DOHH2 (cell line): ENCODE measurements around the gene PHLDB2.

Experiments
- H3F3A ChIP-seq: fragments of 200-600 bp; sonication (generic), shearing (Covaris generic); 2 replicates; pipeline ENCODE4 v1.6.0; 2016; ENCODE audit warnings: antibody characterized with exemption, mild to moderate bottlenecking; ENCODE audit not compliant: control insufficient read depth, insufficient read depth
- H3K27ac ChIP-seq: fragments of 200-600 bp; sonication (generic); 2 replicates; pipeline ENCODE4 v1.5.1; 2014; ENCODE audit warnings: low read depth, mild to moderate bottlenecking, low read length, moderate library complexity
- H3K27me3 ChIP-seq: fragments of 200-600 bp; sonication (generic); 2 replicates; pipeline ENCODE4 v1.6.1; 2014; ENCODE audit warnings: mild to moderate bottlenecking, low read length, mixed read lengths; ENCODE audit not compliant: control insufficient read depth
- H3K36me3 ChIP-seq: fragments of 200-600 bp; sonication (generic); 2 replicates; pipeline ENCODE4 v1.6.1; 2014; ENCODE audit warnings: mild to moderate bottlenecking, low read length, moderate library complexity, mixed read lengths; ENCODE audit not compliant: control insufficient read depth
- H3K4me1 ChIP-seq: fragments of 200-600 bp; sonication (generic); 2 replicates; pipeline ENCODE4 v1.6.1; 2014; ENCODE audit warnings: mild to moderate bottlenecking, low read length, mixed read lengths; ENCODE audit not compliant: control insufficient read depth
- H3K4me2 ChIP-seq: fragments of 200-600 bp; sonication (generic); 2 replicates; pipeline ENCODE4 v1.6.0; 2014; ENCODE audit warnings: mild to moderate bottlenecking, low read length, moderate library complexity
- H3K4me3 ChIP-seq: fragments of 200-600 bp; sonication (generic); 2 replicates; pipeline ENCODE4 v1.5.1; 2014; ENCODE audit warnings: mild to moderate bottlenecking, low read length, mixed read lengths
- H3K79me2 ChIP-seq: fragments of 200-600 bp; sonication (generic); 2 replicates; pipeline ENCODE4 v1.6.1; 2014; ENCODE audit warnings: mild to moderate bottlenecking, low read length, mixed read lengths; ENCODE audit not compliant: control insufficient read depth
- H3K9me2 ChIP-seq: fragments of 200-600 bp; sonication (generic); replicated peaks from 2 replicates; pipeline ENCODE4 v1.6.1; 2014; ENCODE audit warnings: mild to moderate bottlenecking, low read length, mixed read lengths; ENCODE audit not compliant: control insufficient read depth
- H3K9me3 ChIP-seq: fragments of 200-600 bp; sonication (generic); 2 replicates; pipeline ENCODE4 v1.6.1; 2014; ENCODE audit warnings: antibody characterized with exemption, low read length, mixed read lengths; ENCODE audit not compliant: control insufficient read depth, insufficient read depth
- H4K20me1 ChIP-seq: fragments of 200-600 bp; sonication (generic); 2 replicates; pipeline ENCODE4 v1.6.0; 2014; ENCODE audit warnings: low read depth, mild to moderate bottlenecking, antibody characterized with exemption, low read length, moderate library complexity; ENCODE audit not compliant: control insufficient read depth, insufficient read depth
- CTCF ChIP-seq: fragments of 200-600 bp; sonication (generic); IDR thresholded peaks from one replicate; pipeline ENCODE4 v1.5.1; 2014; ENCODE audit warnings: antibody characterized with exemption, mild to moderate bottlenecking, low read depth, low read length; ENCODE audit not compliant: poor library complexity, severe bottlenecking
- EZH2phosphoT487 ChIP-seq: fragments of 200-600 bp; sonication (generic); IDR thresholded peaks from 2 replicates; pipeline ENCODE4 v1.6.1; 2017; ENCODE audit warnings: borderline replicate concordance, mild to moderate bottlenecking, antibody characterized with exemption, low read length, moderate library complexity, mixed read lengths

The PHLDB2 gene

GRCh38 chr3:112005091-112005672 is 146.1 kb downstream of the PHLDB2 start:
- Histone ChIP-seq H3K36me3 (no peaks in the 10 kb centered on the region), H3F3A (no peaks in the 10 kb centered on the region), H3K4me2 (no peak overlapping the region), H3K27ac (no peak overlapping the region), H3K4me1 (no peaks in the 10 kb centered on the region), H3K4me3 (no peak overlapping the region), H3K79me2 (no peaks in the 10 kb centered on the region), H3K9me3 (no peaks in the 10 kb centered on the region), H3K9me2 (no peaks in the 10 kb centered on the region), H3K27me3 (no peaks in the 10 kb centered on the region), H4K20me1 (no peaks in the 10 kb centered on the region)
- TF ChIP-seq EZH2phosphoT487: no peak
- no peak for TF ChIP-seq CTCF

GRCh38 chr3:112007633-112008032 is 148.6 kb downstream of the PHLDB2 start:
- H3K36me3 ChIP-seq: no peaks in the 10 kb centered on the region
- TF ChIP-seq CTCF (no peak), EZH2phosphoT487 (no peak)
- H3K27me3 ChIP-seq: no peaks in the 10 kb centered on the region
- H3K4me2 ChIP-seq: no peak overlapping the region
- H3K4me3 ChIP-seq: no peak overlapping the region
- H3K79me2 ChIP-seq: no peaks in the 10 kb centered on the region
- H3K4me1 ChIP-seq: peaks cover 16% of the 10 kb centered on the region
- no peaks in the 10 kb centered on the region for H3F3A ChIP-seq
- H3K9me3 ChIP-seq: no peaks in the 10 kb centered on the region
- no peaks in the 10 kb centered on the region for H3K9me2 ChIP-seq
- no peaks in the 10 kb centered on the region for H4K20me1 ChIP-seq
- H3K27ac ChIP-seq: no peak overlapping the region

GRCh38 chr3:112009670-112010069 is 150.6 kb downstream of the PHLDB2 start:
- H4K20me1 ChIP-seq: no peaks in the 10 kb centered on the region
- H3K36me3 ChIP-seq: no peaks in the 10 kb centered on the region
- no peak overlapping the region for H3K27ac ChIP-seq
- no peak overlapping the region for H3K4me3 ChIP-seq
- H3K27me3 ChIP-seq: no peaks in the 10 kb centered on the region
- H3K4me2 ChIP-seq: no peak overlapping the region
- H3K9me3 ChIP-seq: no peaks in the 10 kb centered on the region
- H3K4me1 ChIP-seq: peaks cover 25% of the 10 kb centered on the region
- no peaks in the 10 kb centered on the region for H3K79me2 ChIP-seq
- H3K9me2 ChIP-seq: no peaks in the 10 kb centered on the region
- H3F3A ChIP-seq: no peaks in the 10 kb centered on the region
- TF ChIP-seq EZH2phosphoT487: no peak
- TF ChIP-seq CTCF: no peak
